Epithelial cell of proximal tubule (primary cell): ENCODE measurements around the gene DBN1. TPM values are rescaled to one million over a fixed set of nuclear protein-coding genes. Genes with fewer than 3 reads are reported as not detected.
A peak's percentile ranks its signal among the peaks of the same experiment; 100 is the strongest.

Experiments
- DNase-seq: peaks from one replicate; pipeline ENCODE4 v3.0.0-alpha.2; 2011; ENCODE audit warnings: low read depth
- H3K4me3 ChIP-seq: 2 replicates; pipeline ENCODE4 v1.5.1; 2011; ENCODE audit warnings: low read depth, mild to moderate bottlenecking, low read length
- CTCF ChIP-seq: conservative IDR thresholded peaks from 2 replicates; pipeline ENCODE4 v1.5.1; 2012; ENCODE audit warnings: low read depth, mild to moderate bottlenecking, low read length
- total RNA-seq: library from RNA; depleted of rRNA; stranded (reverse); fragments of >200 nt; gene quantifications from 2 replicates; pipeline ENCODE4 v1.2.3, GENCODE V29; 2015

The DBN1 gene
- total RNA-seq, result 430 and 471 TPM in 2 replicates

- no peak for DNase-seq
- TF ChIP-seq CTCF, result no peak
- peak within 1 kb of the TSS; percentile 78 for H3K4me3 ChIP-seq
Observed at GRCh38 chr5:177473443-177474001, at the start of gene DBN1. DBN1 (minus strand) TSS chr5:177473634; CDS start chr5:177473521, 113 bp downstream.

- no peak overlapping the region for H3K4me3 ChIP-seq
- peak; percentile 30 for TF ChIP-seq CTCF
- DNase-seq, result no peak
Observed at GRCh38 chr5:177520916-177521513, 47.6 kb upstream of the DBN1 start.

- no peak for TF ChIP-seq CTCF
- DNase-seq, result no peak
- no peak overlapping the region for H3K4me3 ChIP-seq
Observed at GRCh38 chr5:177520271-177520670, 46.8 kb upstream of the DBN1 start.

GRCh38 chr5:177519463-177520235 is 46.2 kb upstream of the DBN1 start:
- no peak for TF ChIP-seq CTCF
- H3K4me3 ChIP-seq, result no peak overlapping the region
- no peak for DNase-seq

- H3K4me3 ChIP-seq, result peak within 1 kb of the TSS; percentile 98
- TF ChIP-seq CTCF, result peak; percentile 5
- peak; percentile 95 for DNase-seq
Observed at GRCh38 chr5:177516601-177517568, 43.5 kb upstream of the DBN1 start, which contains the start of gene DDX41. DDX41 (minus strand) TSS chr5:177516961; CDS start chr5:177516945, 16 bp downstream.

- no peak for TF ChIP-seq CTCF
- DNase-seq, result no peak
- peak overlapping the region; percentile 98 for H3K4me3 ChIP-seq
Observed at GRCh38 chr5:177515580-177515979, 42.1 kb upstream of the DBN1 start.
